GM19468 (cell line): ENCODE results near the gene CDC42EP1.
A peak's percentile ranks its signal among the peaks of the same experiment; 100 is the strongest.
"Not testable (repeated sequence)": the region's sequence is repeated elsewhere in the genome, so short reads cannot be mapped to it uniquely, and the experiment has no call there.

Experiments
- ATAC-seq: cut with Tn5 transposase; IDR thresholded peaks from one replicate; pipeline ENCODE4 v1.9.1; 2021; ENCODE audit warnings: mild to moderate bottlenecking, moderate library complexity, moderate number of reproducible peaks; ENCODE audit not compliant: unreplicated experiment; ENCODE audit errors: extremely low read depth

CDC42EP1 gene

DNA sequence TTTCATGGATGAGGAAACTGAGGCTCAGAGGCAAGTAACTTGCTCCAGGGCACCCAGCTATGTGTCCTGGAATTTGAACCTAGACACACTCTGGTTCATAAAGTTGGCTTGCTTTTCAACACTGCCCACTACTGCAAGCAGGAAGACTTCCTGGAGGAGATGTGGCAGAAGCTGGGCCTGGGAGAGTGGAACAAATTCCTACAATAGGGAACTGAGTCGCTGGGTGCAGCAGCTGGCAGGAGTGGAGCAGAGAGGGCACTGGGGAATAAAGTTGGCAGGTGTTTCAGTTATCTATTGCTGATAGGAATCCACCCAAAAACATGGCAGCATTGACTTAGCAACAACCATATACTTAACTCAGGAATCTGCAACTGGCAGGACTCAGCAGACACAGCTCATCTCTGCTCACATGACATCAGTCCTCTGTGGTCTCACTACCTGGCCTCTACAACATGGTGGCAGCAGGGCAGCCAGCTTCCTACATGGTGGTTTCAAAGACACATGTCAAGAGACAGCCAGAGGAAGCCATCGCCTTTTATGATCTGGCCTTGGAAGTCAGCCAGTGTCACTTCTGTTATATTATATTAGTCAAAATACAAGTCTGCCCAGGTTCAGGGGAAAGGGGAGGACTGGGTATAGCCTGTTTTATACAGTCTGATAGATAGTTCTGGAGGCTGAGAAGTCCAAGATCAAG is 30.5 kb upstream of the CDC42EP1 start:
- ATAC-seq, result no peak

DNA sequence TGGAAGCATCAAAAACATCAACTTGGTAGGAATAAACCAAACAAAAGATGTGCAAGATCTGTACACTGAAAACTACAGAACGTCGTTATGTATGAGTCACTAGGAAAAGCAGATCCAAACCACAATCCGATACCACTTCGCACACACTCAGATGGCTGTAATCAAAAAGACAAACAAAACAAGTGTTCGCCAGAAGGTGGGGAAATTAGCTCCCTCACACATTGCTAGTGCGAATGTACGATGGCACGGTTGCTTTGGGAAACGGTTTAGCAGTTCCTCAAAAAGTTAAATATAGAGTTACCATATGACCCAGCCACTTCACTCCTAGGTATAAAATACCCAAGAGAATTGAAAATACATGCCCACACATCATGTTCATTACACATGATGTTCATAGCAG is 26.3 kb upstream of the CDC42EP1 start:
- no peak for ATAC-seq

DNA sequence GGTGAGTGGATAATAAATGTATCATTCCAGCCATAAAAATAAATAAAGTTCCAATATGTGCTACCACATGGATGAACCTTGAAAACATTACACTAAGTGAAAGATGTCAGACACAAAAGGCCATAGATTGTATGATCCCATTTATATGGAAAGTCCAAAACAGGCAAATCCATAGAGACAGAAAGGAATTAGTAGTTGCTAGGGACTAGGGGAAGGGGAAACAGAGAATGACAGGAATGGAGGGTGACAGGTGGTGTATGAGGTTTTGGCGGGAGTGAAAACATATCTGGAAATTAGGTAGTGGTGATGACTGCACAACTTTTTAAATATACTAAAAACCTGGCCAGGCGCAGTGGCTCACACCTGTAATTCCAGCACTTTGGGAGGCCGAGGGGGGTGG is 25.8 kb upstream of the CDC42EP1 start:
- no peak for ATAC-seq

DNA sequence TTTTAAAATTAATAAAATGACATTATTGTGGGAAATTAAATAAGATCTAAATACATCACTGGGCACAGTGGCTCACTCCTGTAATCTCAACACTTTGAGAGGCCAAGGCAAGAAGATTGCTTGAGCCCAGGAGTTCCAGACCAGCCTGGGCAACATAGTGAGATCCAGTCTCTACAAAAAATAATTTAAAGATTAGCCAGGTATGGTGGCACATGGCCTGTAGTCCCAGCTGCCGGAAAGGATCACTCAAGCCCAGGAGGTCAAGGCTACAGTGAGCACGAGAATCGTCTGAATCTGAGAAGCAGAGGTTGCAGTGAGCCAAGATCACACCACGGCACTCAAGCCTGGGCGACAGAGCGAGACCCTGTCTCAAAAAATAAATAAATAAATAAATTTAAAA is 25.1 kb upstream of the CDC42EP1 start:
- ATAC-seq, result no peak

DNA sequence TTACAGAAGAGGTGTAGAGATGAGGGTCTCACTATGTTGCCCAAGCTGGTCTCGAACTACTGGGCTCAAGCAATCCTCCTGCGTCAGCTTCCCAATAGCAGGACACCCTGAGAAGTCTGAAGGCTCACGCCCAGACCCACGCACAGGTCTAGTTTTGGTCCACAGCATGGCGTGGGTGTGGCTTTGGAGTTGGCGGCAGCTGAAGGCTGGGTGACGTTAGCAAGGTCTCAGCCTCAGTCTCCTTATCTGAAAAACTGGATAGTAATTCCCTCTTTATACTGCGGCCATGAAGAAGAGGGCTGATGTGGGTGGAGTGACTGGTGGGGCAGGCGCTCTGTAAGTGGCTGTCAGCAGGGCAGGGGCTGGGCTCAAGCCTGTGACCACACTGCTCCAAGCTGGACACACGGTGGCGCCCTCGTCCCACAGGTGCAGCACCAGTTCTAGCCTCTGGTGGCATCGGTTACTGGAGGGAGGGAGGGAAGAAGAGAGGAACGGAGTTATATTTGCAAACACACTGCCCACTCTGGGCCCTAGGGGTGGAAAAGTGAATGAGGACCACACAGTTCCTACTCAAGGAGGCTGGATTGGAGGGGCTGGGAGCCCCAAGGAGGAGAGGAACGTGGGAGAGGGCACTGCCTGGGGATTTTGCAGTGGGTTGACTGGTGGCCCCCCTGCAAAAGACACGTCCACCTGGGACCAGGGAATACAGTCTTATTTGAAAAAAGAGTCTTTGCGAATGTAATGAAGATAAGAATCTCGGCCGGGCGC is 21.5 kb upstream of the CDC42EP1 start:
- peak; percentile 63 for ATAC-seq

DNA sequence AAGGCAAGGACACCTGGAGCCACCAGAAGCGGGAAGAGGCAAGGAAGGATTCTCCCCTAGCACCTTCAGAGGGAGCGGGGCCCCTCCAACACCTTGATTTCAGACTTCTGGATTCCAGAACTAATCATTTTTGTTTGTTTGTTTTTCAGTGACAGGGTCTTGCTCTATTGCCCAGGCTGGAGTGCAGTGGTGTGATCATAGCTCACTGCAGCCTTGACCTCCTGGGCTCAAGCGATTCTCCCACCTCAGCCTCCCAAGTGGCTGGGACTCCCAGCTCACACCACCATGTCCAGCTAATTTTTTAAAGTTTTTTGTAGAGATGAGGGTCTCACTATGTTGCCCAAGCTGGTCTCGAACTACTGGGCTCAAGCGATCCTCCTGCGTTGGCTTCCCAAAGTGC is 20.5 kb upstream of the CDC42EP1 start:
- not testable (repeated sequence) for ATAC-seq

DNA sequence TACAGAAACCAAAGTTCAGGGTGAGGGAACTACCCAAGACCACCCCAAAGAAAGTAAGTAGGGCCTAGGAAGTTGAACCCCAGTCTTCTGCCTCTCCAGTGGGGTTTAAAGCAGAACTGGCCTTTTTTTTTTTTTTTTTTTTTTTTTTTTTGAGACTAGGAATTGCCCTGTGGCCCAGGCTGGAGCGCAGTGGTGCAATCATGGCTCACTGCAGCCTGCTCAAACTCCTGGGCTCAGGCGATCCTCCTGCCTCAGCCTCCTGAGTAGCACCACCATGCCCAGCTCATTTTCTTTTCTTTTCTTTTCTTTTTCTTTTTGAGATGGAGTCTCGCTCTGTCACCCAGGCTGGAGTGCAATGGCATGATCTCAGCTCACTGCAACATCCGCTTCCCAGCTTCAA is 17.9 kb upstream of the CDC42EP1 start:
- not testable (repeated sequence) for ATAC-seq

DNA sequence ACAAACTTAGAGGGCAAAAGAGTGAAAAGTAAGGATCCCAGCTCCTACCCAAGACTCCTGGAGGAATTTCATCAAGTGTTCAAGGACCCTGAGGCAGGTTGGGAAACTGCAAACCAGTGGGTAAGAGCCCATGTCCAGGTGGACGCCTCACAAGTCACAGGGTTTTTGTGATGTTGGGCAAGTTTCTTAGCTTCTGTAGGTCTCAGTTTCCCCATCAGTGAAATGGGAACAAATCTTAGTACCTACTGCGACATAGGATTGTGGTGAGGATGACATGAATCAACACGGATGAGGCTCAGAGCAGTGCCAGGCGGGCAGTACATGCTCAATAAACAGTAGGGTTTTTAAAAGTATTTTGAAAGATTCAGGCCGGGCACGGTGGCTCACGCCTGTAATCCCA is 17.3 kb upstream of the CDC42EP1 start:
- no peak for ATAC-seq

DNA sequence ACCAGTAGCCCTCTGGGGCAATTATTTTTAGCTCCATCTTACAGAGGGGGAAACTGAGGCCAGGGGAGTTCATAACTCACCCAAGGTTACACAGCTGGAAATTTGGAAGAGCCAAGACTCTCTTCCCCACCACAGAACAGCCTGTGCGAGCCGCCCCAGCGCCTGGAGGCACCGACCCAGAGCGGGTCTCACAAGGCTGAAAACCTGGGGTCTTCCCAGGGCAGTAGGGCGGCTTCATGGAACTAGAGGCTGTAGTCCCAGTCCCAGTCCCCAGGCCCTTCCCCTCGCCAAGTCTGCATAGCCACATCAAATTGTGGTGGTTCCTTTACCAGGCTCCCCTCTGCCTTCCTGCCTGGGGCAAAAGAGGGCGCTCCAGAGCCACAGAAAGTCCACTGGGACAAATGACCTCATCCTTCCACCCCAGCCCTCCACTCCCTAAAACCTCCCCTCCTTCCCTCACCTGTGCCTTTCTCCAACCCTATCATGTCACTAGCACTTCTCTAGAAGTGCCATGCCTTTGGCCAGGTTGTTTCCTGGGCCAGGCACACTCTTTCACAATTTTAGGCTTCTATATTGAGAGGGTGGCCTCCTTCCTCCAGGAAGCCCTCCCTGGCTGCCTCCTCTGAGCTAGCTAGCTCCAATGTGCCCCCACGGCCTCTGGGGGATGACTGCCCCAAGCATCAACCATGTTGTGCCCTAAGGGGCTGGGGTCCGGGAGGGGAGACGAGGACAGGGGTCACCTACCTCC is 15.2 kb upstream of the CDC42EP1 start:
- no peak for ATAC-seq

DNA sequence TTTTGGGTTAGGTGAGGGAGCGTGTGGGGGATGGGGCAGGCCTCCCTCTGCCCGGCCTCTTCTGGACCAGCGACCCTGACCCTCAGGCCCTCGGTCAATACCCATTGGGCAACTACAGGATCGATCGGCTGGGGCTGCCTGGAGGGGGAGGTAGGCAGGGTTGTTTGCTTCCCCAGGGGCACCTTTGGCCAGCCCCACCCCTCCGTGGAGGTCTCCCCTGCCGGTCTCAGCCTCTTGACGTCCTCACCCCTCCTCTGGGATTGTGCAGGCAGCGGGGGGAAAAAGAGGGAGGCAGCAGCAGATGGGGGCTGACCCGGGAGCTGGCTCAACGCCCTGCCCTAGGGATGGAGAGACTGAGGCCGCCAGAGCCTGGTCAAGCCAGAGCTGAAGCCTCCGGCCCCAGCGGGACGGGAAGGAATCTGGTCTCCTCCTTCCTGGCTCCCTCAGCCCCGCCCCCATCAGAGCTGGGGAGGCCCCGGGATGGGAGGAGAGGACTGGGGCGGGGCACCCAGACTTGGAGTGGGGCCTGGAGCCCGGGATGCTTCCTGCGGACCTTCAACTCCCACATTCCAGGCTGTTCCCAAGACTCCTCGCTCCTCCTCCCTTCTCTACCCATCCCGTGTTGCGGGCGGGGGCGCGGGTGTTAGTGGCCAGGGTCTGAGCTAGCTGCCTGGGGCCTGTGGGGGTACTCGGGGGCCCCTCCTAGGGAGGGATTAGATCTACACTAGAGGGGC is 14.4 kb upstream of the CDC42EP1 start:
- ATAC-seq, result no peak

DNA sequence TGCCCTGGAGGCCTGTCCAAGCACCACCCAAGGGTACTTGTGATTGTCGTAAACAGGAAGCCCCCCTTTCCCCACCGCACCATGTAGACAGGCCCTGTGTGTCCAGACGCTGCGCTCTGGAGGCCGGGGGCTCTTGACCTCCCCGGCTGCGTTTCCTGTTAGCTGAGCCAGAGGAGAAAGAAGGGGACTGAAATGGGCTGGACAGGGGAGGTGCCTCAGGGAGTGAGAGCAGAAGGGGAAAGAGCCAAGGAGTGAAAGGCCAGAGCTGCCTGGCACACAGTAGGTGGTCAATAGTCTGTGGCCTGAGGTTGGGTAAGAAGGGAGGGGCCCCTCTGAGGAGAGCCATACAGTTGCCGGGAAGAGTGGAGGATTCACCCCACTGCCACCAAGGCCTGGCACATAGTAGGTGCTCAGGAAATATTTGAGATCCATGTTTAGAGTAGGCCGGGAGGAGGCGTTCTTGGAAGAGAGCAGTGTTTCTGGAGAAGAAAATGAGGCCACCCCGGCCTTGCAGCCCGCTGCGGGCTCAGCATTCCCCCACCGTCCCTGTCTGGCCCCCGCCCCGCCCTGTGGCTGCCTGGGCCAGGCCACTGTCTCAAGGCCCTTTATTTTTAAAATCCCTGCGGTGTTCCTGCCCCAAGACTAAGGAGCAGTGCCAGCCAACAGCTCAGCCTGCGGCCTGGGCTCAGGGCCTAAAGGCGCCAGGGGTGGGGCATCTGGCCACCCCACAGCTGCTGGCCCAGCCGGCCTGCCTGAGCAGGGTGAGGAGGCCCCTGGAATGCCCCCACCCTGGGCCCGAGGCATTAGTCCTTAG is 13.6 kb upstream of the CDC42EP1 start:
- ATAC-seq, result no peak

DNA sequence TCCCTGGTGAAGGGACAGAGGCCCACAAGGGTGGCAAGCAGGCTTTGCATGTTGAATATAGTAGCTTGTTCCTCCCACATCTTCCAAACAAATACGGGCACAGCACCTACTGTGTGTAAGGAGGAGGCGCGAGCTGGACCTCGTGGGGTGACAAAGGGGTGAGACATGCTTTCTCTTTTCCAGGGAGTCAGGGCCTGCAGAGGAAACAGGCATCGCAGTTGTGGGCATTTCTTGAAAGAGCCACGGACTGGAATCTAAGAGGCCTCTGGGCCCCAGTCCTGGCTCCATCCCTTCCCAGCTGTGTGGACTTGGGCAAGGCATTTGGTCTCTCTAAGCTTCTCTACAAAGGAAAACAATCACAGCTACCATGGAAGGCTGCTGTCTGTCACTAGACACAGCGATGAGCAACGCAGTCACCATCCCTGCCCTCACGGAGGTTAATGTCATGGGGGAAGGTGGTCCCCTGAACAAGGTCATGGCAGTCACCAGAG is 13.0 kb upstream of the CDC42EP1 start:
- no peak for ATAC-seq

DNA sequence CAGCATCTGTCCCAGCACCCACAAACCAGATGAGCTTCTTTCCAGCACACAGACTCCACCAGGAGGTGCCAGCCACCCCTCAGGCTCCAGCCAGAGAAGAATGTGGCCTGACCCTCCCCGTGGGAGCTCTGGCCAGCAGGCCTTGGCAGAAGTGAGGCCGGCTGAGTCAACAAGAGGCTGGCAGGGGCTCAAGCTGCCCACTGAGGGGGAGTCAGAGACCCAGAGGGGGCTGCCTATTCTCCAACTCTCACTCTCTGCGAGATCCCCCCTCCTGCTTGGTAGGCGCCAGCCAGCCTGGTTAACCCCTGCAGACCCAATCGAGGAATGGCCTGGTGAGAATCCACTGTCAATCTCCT is 10.6 kb upstream of the CDC42EP1 start:
- no peak for ATAC-seq

DNA sequence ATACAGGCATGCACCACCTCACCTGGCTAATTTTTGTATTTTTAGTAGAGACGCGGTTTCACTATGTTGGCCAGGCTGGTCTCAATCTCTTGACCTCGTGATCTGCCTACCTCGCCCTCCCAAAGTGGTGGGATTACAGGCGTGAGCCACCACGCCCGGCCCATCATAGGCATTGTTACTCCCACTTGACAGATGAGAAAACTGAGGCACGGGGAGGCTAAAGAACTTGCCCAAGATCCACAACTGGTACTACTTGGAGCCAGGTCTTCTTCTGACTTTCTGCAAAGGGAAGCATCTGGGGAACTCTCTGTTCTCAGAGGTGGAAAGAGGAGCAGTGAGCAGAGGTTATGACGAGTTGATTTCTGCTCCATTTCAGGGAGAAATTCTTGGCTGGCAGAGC is 9.4 kb upstream of the CDC42EP1 start:
- not testable (repeated sequence) for ATAC-seq

DNA sequence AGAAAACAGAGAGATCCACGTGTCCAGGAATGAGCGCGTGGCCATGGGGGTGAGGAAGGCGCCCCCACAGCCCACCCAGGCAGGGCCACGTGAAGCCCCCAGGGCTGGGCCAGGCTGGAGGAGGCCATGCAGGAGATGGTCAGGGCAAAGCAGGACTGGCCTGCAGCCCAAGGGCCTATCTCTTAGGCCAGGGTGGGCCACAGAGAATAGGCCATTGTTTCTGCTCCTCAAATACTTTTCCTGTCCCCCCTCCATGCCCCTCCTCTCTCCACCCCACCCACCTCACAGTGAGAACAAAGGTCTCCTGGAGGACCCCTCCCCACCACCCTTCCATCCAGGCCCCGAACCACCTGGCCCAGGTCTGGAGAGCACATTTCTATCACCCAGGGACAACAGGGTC is 8.3 kb upstream of the CDC42EP1 start:
- ATAC-seq, result no peak

DNA sequence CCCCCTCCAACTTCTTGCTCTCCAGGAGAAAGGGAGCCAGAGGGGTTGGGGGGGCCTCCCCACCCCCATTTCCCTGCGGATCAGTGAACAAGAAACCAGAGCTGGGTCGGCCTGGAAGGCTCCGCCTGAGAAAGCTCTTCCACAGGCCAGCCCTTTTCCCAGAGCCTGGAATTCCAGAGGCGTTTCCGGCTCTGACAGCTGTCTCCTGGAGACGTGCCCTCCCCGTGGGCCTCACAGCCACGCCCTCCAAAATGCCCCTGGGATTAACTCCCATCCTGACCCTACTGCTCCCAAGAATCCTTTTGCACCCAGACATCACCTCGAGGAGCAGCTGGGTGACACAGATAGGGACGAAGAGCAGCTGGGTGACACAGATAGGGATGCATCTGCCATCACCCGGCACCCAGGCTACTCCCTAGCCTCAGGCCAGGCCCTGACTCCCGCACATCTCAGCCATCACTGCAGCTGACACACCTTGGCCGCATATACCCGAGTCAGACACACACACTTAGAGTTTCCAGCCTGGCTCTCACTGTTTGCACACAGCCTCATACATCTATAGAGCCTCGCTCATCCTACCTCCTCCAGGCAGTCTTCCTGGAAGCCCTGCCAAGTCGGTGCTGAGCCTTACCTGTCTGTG is 7.6 kb upstream of the CDC42EP1 start:
- ATAC-seq, result no peak

DNA sequence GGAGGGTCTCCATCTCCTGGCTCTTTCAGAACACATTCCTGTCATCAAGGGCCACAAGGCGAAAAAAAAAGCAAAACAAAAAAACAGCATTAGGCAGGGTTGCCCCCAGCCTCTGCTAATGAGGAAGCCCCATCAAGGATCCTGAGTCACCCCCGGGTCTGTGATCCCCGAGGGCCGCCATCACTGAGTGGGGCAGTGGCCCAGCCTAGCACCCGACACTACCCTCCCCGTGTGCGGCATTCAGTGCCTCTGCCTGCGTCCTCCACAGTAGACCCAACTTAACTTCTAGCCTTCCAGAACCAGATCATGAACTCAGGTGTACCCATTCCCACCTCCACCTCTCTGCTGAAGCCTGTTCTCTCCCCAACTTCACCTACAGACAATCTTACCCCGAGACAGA is 6.6 kb upstream of the CDC42EP1 start:
- no peak for ATAC-seq

DNA sequence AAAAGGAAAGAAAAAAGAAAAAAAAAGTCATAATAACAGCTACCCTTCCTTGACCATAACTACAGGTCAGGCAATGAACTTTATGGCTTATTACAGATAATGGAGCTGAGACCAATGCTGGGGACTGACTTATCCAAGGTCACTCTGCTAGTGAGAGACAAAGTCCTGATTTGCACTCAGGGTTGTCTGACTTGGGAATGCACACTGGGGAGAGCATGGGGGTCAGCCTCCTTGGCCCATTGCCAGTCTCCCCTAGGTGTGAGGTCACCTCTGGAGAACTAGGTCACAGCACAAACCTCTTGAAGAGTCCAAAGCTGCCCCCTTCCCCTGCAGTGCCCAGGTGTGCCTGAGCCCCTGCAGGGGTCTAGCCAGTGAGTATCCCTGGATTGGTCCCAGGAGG is 5.3 kb upstream of the CDC42EP1 start:
- no peak for ATAC-seq

DNA sequence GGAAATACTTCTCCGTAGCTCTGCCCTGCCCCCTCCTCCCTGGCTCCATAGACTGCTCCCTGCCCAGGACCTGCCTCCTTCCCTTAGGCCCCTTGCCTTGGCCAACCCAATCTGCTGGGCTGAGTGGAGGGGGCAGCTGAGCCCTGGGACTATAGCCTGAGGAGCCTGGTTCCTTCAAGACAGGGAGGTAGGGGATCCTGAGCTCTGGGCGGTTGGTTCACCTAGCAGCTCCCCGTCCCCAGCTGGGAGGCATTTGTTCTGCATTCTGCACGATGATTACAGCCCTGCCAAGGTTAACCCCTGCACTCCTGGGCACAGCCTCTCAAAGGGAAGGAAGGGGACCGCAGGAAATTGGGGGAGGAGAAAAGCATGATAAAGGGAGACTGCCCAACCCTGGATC is 3.6 kb upstream of the CDC42EP1 start:
- ATAC-seq, result no peak
